AG04450 (cell line): ENCODE measurements around the gene IGFBP1. TPM values are rescaled to one million over a fixed set of nuclear protein-coding genes. Genes with fewer than 3 reads are reported as not detected.

Source experiments
- CTCF ChIA-PET: fragments of 300-600, 350-600 bp; formaldehyde crosslinking; extraction: SDS; loops from one replicate; lab custom pipeline; 2022; ENCODE audit warnings: antibody characterized with exemption, inconsistent platforms; lab: Charles Lee
- POLR2A ChIA-PET: fragments of 350-600 bp; formaldehyde crosslinking; extraction: SDS; loops from one replicate; lab custom pipeline; 2021; ENCODE audit warnings: antibody characterized with exemption, inconsistent platforms; lab: Yijun Ruan, JAX
- DNase-seq: peaks from one replicate; pipeline ENCODE4 v3.0.0-alpha.2; 2011; ENCODE audit warnings: low read depth, low spot score
- H3K27ac ChIP-seq: one replicate; pipeline ENCODE4 v1.5.1; 2012; ENCODE audit warnings: low read depth, low read length, control low read depth
- H3K27me3 ChIP-seq: one replicate; pipeline ENCODE4 v1.6.0; 2012; ENCODE audit warnings: low read length; ENCODE audit not compliant: control insufficient read depth, insufficient read depth
- H3K4me3 ChIP-seq: 2 replicates; pipeline ENCODE4 v1.5.1; 2011; ENCODE audit warnings: mild to moderate bottlenecking, low read depth, low read length, control low read depth
- H3K9me3 ChIP-seq: 2 replicates; pipeline ENCODE4 v1.5.1; 2012; ENCODE audit warnings: low read length; ENCODE audit not compliant: control insufficient read depth, insufficient read depth
- polyA plus RNA-seq: library from polyadenylated mRNA; depleted of rRNA; stranded (reverse); fragments of >200 nt; gene quantifications from 2 replicates; pipeline ENCODE4 v1.2.3, GENCODE V29; 2011
- TF ChIP-seq, protein P1 (sequence below): IDR thresholded peaks from 2 replicates; pipeline ENCODE4 v1.5.1; 2011; ENCODE audit warnings: low read depth, low read length, control low read depth, inconsistent platforms

Gene IGFBP1
- polyA plus RNA-seq, 1 experiment: 0.07 TPM

DNA sequence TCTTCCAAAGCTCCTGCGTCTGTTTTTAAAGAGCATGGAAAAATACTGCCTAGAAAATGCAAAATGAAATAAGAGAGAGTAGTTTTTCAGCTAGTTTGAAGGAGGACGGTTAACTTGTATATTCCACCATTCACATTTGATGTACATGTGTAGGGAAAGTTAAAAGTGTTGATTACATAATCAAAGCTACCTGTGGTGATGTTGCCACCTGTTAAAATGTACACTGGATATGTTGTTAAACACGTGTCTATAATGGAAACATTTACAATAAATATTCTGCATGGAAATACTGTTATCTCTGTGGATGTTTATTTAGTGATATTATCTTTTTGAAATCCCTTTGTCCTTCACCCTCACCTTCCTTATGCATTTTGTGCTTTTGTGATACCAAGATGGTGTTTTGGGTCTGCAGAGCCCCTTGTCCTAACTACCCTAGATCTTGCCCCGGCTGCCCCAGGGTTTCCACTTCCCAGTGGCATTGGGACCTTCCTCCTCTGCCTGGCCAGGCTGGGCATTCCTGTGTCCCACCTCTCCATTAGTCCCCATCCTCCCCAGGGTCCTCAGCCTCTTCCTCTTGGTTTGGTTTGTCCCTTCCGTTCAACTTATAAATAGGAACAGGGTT is 5.2 kb downstream of the IGFBP1 start:
- CTCF ChIA-PET: interaction anchor here (0.7 to 2.4 kb wide), 2 partner anchors 16 to 30 kb away, joined by 3 to 11 read pairs; no protein-coding TSS in a partner anchor
- H3K27ac ChIP-seq: no peak overlapping the region
- POLR2A ChIA-PET: interaction anchor here (0.7 kb wide), 1 partner anchor 27 kb away, joined by 3 read pairs; no protein-coding TSS in a partner anchor
- H3K4me3 ChIP-seq: no peak overlapping the region
- peaks cover 10% of the 10 kb centered on the region for H3K27me3 ChIP-seq
- TF ChIP-seq, protein P1, sequence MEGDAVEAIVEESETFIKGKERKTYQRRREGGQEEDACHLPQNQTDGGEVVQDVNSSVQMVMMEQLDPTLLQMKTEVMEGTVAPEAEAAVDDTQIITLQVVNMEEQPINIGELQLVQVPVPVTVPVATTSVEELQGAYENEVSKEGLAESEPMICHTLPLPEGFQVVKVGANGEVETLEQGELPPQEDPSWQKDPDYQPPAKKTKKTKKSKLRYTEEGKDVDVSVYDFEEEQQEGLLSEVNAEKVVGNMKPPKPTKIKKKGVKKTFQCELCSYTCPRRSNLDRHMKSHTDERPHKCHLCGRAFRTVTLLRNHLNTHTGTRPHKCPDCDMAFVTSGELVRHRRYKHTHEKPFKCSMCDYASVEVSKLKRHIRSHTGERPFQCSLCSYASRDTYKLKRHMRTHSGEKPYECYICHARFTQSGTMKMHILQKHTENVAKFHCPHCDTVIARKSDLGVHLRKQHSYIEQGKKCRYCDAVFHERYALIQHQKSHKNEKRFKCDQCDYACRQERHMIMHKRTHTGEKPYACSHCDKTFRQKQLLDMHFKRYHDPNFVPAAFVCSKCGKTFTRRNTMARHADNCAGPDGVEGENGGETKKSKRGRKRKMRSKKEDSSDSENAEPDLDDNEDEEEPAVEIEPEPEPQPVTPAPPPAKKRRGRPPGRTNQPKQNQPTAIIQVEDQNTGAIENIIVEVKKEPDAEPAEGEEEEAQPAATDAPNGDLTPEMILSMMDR: no peak
- no peaks in the 10 kb centered on the region for H3K9me3 ChIP-seq
- no peak for DNase-seq

DNA sequence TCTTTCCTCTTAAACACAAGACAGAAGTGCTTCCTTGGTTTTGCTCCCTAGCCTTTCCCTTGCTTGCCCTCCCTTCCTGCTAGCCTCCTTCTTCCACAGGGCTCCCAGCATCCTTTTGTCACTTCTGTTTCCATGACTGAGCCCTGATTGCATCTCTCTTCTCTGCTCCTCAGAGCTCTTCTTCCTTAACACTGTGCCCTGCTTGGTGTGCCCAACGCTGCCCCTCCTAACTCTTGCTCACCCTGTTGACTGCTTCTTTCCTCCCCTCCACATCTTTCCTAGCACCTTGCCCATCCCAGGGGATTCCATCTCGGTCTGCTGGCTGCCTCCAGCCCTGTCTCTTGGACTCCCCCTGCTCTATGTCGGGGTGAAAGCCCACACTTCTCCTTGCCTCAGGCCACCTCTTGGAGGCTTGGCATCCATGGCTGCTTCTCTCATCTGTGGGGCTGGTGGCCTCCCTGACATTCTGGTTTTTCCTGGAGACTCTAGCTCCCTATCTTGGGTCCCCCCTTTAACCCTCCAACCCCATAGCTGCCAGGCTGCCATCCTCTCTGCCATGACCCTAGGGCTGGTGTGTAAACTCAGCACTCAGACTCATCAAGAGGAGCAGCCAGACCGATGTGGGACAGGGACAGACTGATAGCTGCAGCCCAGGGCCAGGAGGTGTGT is 5.8 kb downstream of the IGFBP1 start:
- TF ChIP-seq, protein P1: no peak
- CTCF ChIA-PET: interaction anchor here (2.4 kb wide), 1 partner anchor 29 kb away, joined by 11 read pairs; no protein-coding TSS in a partner anchor
- peaks cover 9% of the 10 kb centered on the region for H3K27me3 ChIP-seq
- no peak overlapping the region for H3K4me3 ChIP-seq
- no peak overlapping the region for H3K27ac ChIP-seq
- DNase-seq: no peak
- H3K9me3 ChIP-seq: no peaks in the 10 kb centered on the region
- POLR2A ChIA-PET: no interaction called here

DNA sequence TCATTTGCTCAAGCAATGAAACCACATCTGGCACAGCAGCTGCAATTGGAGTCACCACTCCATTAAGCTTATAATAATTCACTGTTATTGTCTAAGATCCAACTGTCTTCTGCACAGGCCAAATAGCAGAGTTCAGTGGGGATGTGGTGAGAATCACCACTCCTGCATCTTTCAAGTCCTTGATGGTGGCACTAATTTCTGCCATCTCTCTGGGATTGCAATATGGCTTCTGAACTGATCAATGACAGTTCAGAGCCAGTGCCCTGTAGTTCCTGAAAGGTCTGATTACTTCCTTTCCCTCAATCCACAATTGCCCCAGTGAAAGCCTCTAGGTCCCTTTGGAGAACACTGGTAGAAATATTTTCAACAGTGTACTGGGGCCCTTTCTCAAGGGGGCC is 6.4 kb downstream of the IGFBP1 start:
- Histone ChIP-seq H3K4me3 (no peak overlapping the region), H3K27me3 (peaks cover 9% of the 10 kb centered on the region), H3K9me3 (no peaks in the 10 kb centered on the region), H3K27ac (no peak overlapping the region)
- no peak for DNase-seq
- TF ChIP-seq, protein P1: no peak
- CTCF ChIA-PET: no interaction called here
- POLR2A ChIA-PET: no interaction called here

DNA sequence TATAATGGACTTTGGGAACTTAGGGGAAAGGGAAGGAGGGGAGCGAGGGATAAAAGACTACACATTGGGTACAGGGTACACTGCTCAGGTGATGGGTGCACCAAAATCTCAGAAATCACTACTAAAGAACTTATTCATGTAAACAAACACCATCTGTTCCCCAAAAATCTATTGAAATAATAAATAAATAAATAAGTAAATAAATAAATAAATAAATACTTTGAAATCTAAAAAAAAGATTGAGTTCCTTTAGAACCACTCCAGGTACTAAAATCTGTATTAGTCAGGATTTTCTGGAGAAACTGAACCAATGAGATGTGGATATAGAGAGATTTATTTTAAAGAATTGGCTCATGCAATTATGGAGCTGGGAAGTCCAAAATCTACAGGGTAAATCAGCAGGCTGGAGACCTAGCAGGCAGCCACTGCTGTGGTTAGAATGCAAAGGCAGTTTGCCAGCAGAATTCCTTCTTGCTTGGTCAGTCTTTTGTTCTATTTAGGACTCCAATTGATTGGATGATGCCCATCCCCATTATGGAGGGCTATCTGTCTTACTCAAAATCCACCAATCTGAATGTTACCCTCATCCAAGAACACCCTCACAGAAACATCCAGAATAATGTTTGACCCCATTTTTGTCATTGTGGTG is 8.9 kb downstream of the IGFBP1 start:
- no peak for DNase-seq
- H3K9me3 ChIP-seq: no peaks in the 10 kb centered on the region
- no peak overlapping the region for H3K4me3 ChIP-seq
- no peak overlapping the region for H3K27ac ChIP-seq
- POLR2A ChIA-PET: no interaction called here
- peaks cover 6% of the 10 kb centered on the region for H3K27me3 ChIP-seq
- CTCF ChIA-PET: no interaction called here
- TF ChIP-seq, protein P1: no peak

DNA sequence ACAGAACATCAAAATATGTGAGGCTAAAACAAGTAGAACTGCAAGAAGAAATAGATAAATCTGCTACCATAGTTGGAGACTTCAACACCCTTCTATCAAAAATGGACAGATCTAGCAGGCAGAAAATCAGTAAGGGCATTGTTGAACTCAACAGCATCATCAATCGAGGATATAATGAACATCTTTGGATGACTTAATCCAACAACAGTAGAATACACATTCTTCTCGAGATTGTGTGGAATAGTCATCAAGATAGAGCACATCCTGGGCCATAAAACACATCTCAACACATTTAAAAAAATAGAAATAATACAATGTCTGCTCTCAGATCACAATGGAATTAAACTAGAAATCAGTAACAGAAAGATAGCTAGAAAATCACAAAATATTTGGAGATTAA is 9.9 kb downstream of the IGFBP1 start:
- H3K27ac ChIP-seq: no peak overlapping the region
- H3K9me3 ChIP-seq: no peaks in the 10 kb centered on the region; the same call in 1 of the 2 replicates
- POLR2A ChIA-PET: no interaction called here
- CTCF ChIA-PET: no interaction called here
- TF ChIP-seq, protein P1: no peak
- no peak for DNase-seq
- H3K4me3 ChIP-seq: no peak overlapping the region
- peaks cover 6% of the 10 kb centered on the region for H3K27me3 ChIP-seq
